ENCODE measurements around the gene CDH8.
"Not testable (repeated sequence)": the region's sequence is repeated elsewhere in the genome, so short reads cannot be mapped to it uniquely, and the experiment has no call there.

CDH8 gene

DNA sequence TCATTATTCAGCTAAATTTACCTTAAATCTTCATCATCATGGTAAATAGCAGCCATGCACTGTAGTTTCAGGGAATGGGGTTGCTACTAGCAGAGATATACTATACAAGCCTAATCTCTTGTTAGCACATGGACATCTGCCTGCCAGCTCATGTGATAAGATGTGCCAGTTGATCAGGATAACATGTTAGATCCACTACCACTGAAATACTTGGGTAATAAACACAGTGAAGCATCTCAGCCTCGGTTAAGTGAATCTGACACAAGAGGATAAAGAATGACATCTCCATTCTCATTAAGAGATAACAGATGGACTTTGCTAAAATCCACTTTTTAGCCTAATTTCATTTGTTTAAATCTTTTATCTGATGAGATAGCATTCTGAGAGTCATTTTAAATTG lies 256.1 kb downstream of the CDH8 start:
- DNase-seq (ENCODE audit: low spot score), result no peak

- no peak for DNase-seq (ENCODE audit: low spot score)
Observed at GRCh38 chr16:61770301-61770700, 265.9 kb downstream of the CDH8 start.

- no peak for DNase-seq (ENCODE audit: low spot score)
Observed at GRCh38 chr16:61763991-61764390, 272.2 kb downstream of the CDH8 start.

GRCh38 chr16:61763013-61763412 lies 273.2 kb downstream of the CDH8 start:
- no peak for DNase-seq (ENCODE audit: low spot score)

DNA sequence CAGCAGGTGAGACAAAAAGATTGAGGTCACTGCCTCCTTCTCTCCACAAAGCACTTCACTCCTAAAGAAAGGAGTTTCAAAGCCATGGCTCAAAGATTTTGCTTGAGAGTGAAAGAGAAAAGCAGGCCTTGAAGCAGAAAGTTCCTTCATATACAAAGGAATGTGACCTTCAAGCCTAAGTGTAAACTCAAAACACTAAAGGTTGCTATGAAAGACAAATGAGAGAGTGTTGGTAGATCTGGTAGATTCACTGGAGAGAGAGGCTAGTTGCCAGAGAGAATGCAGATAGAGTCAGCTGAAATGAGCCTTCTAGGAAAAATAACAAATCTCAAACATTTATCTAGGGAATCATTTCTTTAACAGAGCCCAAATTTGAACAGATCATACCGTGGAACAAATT lies 305.2 kb downstream of the CDH8 start:
- no peak for DNase-seq (ENCODE audit: low spot score)

DNA sequence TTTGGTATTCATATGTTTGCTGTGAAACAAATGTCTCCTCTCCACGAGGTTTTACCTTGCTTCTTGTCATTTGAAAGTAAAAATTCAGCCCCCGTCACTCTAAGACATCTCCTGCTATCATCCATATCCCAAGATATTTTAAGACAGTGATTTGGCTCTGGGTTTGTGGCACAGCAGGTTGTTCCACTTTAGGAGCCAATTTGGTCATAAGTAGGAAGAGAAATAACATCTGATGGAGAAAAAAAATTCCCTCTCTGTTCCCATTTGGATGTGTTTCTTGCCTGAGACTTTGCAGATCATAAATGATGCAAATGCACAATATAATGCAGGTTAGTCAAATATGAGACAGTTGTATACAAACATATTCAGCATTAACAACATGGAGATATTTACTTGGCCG lies 309.5 kb downstream of the CDH8 start:
- no peak for DNase-seq (ENCODE audit: low spot score)

DNA sequence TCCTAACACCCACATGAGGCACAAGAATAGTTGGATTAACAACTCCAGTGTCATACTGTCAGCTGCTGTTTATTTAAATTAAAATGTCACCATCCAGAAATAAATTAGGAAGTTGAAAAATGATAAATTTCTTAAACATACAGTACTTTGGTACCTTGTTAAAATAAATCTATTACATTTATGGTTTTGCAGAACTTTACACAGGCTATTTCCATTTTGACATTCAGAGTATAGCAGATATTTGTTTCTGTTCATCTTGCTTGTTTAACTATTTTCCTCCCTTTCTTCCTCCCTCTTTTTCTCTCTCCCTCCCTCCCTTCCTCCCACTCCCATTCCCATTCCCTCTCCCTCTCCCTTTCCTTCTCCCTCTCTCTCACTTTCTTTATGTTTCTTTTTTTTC lies 310.1 kb downstream of the CDH8 start:
- no peak for DNase-seq (ENCODE audit: low spot score)

DNA sequence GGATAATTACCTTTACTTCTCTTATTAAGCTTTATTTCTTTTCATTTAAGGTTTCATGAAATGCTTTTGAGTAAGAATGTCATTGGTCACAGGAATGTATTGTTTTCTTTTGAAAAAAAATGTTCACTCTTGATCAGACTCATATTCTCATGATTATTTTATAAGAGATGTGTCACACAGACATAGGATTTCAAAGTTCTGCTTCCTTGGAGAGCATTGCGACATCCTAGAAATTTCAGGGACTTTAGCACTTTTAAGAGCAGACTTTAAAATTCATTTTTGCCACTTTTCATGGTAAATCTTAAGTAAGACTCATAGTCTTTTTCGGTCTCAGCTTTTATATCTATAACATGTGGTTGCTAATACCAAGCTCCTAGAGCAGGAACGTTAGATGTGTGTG lies 314.7 kb downstream of the CDH8 start:
- DNase-seq (ENCODE audit: low spot score), result no peak

- no peak for DNase-seq (ENCODE audit: low spot score)
Observed at GRCh38 chr16:61715393-61715792, 320.8 kb downstream of the CDH8 start.

GRCh38 chr16:61713787-61714186 lies 322.5 kb downstream of the CDH8 start:
- DNase-seq (ENCODE audit: low spot score), result no peak

DNA sequence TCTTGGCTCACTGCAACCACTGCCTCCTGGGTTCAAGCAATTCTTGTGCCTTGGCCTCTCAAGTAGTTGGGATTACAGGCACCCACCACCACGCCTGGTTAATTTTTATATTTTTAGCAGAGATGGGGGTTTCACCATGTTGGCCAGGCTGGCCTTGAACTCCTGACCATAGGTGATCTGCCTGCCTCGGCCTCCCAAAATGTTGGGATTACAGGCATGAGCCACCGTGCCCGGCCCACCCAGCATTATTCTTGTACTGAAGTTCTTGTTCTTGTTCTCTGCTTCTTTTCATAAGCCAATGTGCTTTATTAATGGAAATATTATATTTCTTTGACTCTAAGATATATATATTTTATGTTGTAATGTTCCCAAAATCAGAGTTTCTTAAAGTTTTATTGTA lies 336.6 kb downstream of the CDH8 start:
- DNase-seq (ENCODE audit: low spot score), result not testable (repeated sequence)

GRCh38 chr16:61684541-61684940 lies 351.7 kb downstream of the CDH8 start:
- DNase-seq (ENCODE audit: low spot score), result no peak

- no peak for DNase-seq (ENCODE audit: low spot score)
Observed at GRCh38 chr16:61681673-61682072, 354.6 kb downstream of the CDH8 start.

DNA sequence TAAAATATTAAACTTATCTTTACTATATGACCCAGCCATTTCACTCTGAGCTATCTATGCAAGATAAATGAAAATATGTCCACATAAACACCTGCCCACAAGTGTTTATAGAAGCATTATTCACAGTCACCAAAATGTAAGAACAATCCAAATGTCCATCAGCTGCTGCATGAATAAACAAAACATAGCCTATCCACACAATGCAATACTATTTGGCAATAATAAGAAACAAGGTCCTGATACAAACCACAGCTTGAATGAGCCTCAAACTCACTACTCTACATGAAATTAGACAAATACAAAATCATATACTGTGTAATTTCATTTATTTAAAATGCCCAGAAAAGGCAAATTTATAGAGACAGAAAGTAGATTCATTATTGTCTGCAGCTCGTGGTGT lies 355.1 kb downstream of the CDH8 start:
- no peak for DNase-seq (ENCODE audit: low spot score)

DNA sequence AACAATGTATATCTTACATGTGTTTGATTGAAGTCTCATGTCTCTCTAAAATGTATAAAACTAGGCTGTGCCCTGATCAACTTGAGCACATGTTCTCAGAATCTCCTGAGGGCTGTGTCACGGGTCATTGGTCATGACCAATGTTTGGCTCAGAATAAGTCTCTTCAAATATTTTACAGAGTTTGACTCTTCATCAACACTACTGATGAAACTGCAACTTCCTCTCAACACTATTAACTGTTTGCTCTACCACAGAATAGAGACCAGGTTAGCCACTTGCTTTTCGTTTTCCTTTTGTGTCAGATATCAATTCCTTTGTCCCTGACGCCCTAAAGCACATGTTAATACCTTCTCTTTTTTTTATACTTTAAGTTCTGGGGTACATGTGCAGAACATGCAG lies 358.1 kb downstream of the CDH8 start:
- no peak for DNase-seq (ENCODE audit: low spot score)

DNA sequence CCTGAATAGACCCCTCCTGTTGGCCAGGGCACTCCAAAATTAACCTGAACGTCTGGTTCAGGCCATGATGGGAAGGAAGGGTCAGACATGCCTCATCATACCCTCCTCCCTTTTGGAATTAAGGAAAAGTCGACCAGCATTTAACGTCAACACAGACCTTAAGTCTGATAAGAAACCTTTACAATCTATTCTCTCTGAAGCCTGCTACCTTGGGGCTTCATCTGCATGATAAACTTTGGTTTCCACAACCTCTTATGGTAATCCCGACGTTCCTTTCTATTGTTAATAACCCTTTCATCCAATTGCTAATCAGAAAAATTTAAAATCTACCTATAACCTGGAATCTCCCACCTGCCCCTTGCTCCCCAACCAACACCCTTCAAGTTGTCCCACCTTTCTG lies 358.5 kb downstream of the CDH8 start:
- no peak for DNase-seq (ENCODE audit: low spot score)

DNA sequence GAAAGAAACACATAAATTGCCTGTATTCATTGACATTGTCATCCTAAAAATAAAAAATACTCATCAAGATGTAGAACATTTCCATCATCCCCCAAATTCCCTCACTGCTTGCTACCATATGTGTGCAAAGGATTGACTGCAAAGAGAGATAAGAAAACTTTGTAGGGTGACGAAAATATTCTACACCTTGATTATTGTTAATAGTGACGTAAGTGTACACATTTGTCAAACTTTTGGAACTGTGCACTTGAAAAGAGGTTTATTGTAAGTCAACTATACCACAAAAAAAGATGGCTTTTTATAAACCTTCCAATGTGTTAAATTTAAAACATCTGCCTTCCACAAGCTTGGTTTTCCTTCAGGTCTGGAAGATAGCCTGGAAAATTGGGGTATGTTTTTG lies 359.5 kb downstream of the CDH8 start:
- DNase-seq (ENCODE audit: low spot score), result no peak

DNA sequence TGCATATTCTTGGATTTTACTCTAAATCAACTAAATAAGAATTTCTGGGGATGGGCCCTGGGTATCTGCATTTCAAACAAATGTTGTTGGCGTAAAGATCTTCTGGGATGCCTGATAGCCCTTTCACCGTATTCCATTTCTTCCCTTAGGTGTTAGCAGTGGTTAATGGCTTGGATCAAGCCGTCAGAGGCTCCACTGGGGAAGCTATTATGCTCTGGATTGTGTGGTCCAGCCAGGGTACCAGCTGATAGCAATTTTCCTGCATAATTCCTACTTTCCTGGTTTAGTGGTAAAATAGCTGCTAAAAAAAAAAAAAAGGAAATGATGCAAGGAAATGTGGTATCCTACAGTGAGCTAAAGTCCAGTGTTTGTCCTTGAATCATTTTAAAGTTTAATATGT lies 365.1 kb downstream of the CDH8 start:
- no peak for DNase-seq (ENCODE audit: low spot score)

GRCh38 chr16:61665512-61665911 lies 370.7 kb downstream of the CDH8 start:
- DNase-seq (ENCODE audit: low spot score), result no peak

DNA sequence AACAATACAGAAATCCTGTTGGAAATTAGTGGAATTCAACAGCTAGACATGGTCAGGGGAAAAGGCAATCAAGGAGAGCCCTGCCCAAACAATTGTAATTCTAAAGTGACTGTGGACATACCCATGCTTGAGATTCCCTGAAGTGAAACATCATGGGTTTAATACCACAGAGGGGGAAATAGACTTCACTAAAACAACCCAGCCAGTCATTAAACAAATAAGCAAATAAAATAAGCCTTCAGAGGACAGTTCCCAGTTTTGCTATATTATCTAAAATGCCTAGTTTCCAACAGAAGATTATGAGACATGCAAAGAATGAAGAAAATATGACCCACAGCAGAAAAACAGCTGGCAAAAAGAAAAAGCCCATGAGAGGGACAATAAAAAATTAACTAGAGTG lies 376.3 kb downstream of the CDH8 start:
- no peak for DNase-seq (ENCODE audit: low spot score)

- no peak for DNase-seq (ENCODE audit: low spot score)
Observed at GRCh38 chr16:61654962-61655361, 381.3 kb downstream of the CDH8 start.

- no peak for DNase-seq (ENCODE audit: low spot score)
Observed at GRCh38 chr16:61653544-61653943, 382.7 kb downstream of the CDH8 start.

- no peak for DNase-seq (ENCODE audit: low spot score)
Observed at GRCh38 chr16:61645561-61645960, 390.7 kb downstream of the CDH8 start.

GRCh38 chr16:61644736-61645135 lies 391.5 kb downstream of the CDH8 start:
- DNase-seq (ENCODE audit: low spot score), result no peak

DNA sequence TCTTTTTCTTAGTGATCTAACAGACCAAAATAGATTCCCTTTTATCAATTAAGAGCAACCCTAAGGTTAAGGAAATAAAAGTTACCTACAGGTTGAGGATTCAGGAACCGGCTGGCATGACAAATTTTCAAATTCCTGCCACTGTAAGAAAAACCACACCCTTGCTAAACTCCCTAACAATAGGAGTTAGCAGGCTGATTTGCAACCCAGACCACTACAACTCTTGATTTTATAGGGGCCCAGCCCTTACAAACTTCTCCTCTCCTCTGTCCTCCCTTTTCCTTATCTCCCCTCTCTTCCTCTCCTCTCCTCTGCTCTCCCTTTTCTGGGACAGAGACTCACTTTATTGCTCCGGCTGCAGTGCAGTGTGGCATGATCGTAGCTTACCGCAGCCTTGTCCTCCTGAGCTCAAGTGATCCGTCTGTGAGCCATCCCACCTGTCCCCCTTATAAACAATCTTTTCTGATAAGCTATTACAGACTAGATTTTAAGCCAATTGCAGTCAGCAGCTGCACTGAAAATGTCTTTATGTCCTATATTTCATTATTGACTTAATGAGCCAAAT lies 418.9 kb downstream of the CDH8 start:
- no peak for DNase-seq (ENCODE audit: low spot score)
